Heart left ventricle (tissue), 16 donors: ENCODE data around the gene ARAP1. TPM values are rescaled to one million over a fixed set of nuclear protein-coding genes. Genes with fewer than 3 reads are reported as not detected.

Experiments
- ATAC-seq, 4 donors: fragments of 200-7000 bp; cut with Tn5 transposase; one replicate each; pipeline ENCODE4 v1.9.1; 2020 to 2022; ENCODE audit warnings: moderate library complexity in 4 of 4, mild to moderate bottlenecking in 3 of 4, moderate number of reproducible peaks in 1 of 4
- DNase-seq, 5 donors: peaks; one replicate each; pipeline ENCODE4 v3.0.0-alpha.2; 2020
- H3K27ac ChIP-seq, 12 donors: fragments of 200-600 bp; sonication (generic) in 4 of 12; one replicate each; pipeline versions ENCODE4 v1.5.0 to v1.8.0; 2016 to 2022; ENCODE audit warnings: mild to moderate bottlenecking in 2 of 12
- H3K27me3 ChIP-seq, 9 donors: fragments of 200-600 bp; sonication (generic) in 2 of 9; one replicate each; pipeline versions ENCODE4 v1.5.1 to v1.8.0; 2016 to 2022; ENCODE audit warnings: mild to moderate bottlenecking in 3 of 9
- H3K36me3 ChIP-seq, 9 donors: fragments of 200-600 bp; sonication (generic) in 2 of 9; one replicate each; pipeline versions ENCODE4 v1.5.0 to v1.8.0; 2018 to 2022; ENCODE audit warnings: mild to moderate bottlenecking in 2 of 9
- H3K4me1 ChIP-seq, 12 donors: fragments of 200-600 bp; sonication (generic) in 4 of 12; one replicate each; pipeline versions ENCODE4 v1.5.0 to v1.8.0; 2016 to 2022; ENCODE audit warnings: mild to moderate bottlenecking in 3 of 12
- H3K4me3 ChIP-seq, 12 donors: fragments of 200-600 bp; sonication (generic) in 4 of 12; one replicate each; pipeline versions ENCODE4 v1.5.0 to v1.8.0; 2017 to 2022; ENCODE audit warnings: mild to moderate bottlenecking in 9 of 12, moderate library complexity in 4 of 12
- H3K9me3 ChIP-seq, 12 donors: fragments of 200-600 bp; sonication (generic) in 4 of 12; one replicate each; pipeline versions ENCODE4 v1.5.0 to v1.8.0; 2016 to 2022; ENCODE audit warnings: mild to moderate bottlenecking in 1 of 12
- CTCF ChIP-seq, 12 donors: fragments of 200-600 bp; sonication (generic) in 4 of 12; IDR thresholded peaks; one replicate each; pipeline versions ENCODE4 v1.5.0 to v1.8.0; 2018 to 2022; ENCODE audit warnings: antibody characterized with exemption in 12 of 12, mild to moderate bottlenecking in 5 of 12
- POLR2A ChIP-seq, 2 donors: fragments of 450-650 bp; IDR thresholded peaks; one replicate each; pipeline ENCODE4 v1.6.1; 2017; ENCODE audit warnings: antibody characterized with exemption in 2 of 2, mild to moderate bottlenecking in 2 of 2, moderate library complexity in 2 of 2
- whole genome bisulfite sequencing, 4 donors: extraction: QIAGEN DNeasy Blood & Tissue Kit in 2 of 4; methylation state at CpG; one replicate each; pipeline versions ENCODE4 v1.1.5 to v1.1.7; 2013 to 2018; 5-methylcytosine and 5-hydroxymethylcytosine counted together
- intact Hi-C, 10 donors: fragments of 100-400 bp; cut with DNase I; formaldehyde crosslinking; loops; one replicate each; pipeline versions ENCODE4 v1.11.1 to v1.14.2; 2022
- polyA plus RNA-seq, 2 donors: library from polyadenylated mRNA; stranded (reverse); fragments of 200-250 nt; gene quantifications; one replicate each; pipeline ENCODE4 v1.2.3, GENCODE V29; 2013
- total RNA-seq, 9 donors: library from RNA; depleted of rRNA in 2 of 9; stranded (reverse); fragments of >200 nt in 2 of 9; fragmentation: NEBNext Ultra II Directional in 3 of 9; extraction: Animal tissue kit (Norgen Biotek cat#: 25700) in 3 of 9; gene quantifications; one replicate each; pipeline versions ENCODE4 v1.1.0 to v1.2.4, GENCODE V29; 2016 to 2023
- donor health status: ischemic (EF 13 %, LVEDD 7.1; RV severe dilation, severe dysfunction).
- donor health status: healthy with polysubstance abuse.
- donor health status: DM: no; HTN: yes; CAD: no.
- donor health status: DM: no; HTN: no; CAD: no.
- donor health status: ischemic (EF 25% LVEDD 6.9; RV normal size, moderate dysfunction).
- donor health status: ischemic (EF 25% LVEDD 5.7; RV mildly dilated, moderate dysfunction).
- donor health status: healthy.
- donor health status: DM: yes; HTN: yes; CAD: no.
- donor health status: ischemic (EF 35%, LVEDD 5.7; RV mildly dilated, moderate dysfunction).
- donor health status: nonischemic (EF 11% LVEDD 7.7; RV severe dilation, severe dysfunction).
- donor health status: DM: yes; HTN: yes; CAD: no.
- donor health status: PGD.
- donor health status: ischemic (EF 29% LVEDD 5.4; RV normal size, mild dysfunction).
- donor health status: nonischemic (EF 23%, LVEDD 6.1; RV moderate dilation, normal function).

The ARAP1 gene
- total and polyA plus RNA-seq, 11 donors, result 35.4 to 116 (median 43.6) TPM

- ATAC-seq (no peak), DNase-seq (no peak)
- no peak overlapping the region for H3K27ac ChIP-seq
- no peaks in the 10 kb centered on the region for H3K9me3 ChIP-seq
- no peak overlapping the region for H3K4me3 ChIP-seq
- no peaks in the 10 kb centered on the region for H3K4me1 ChIP-seq
- no peaks in the 10 kb centered on the region for H3K36me3 ChIP-seq
- TF ChIP-seq CTCF (IDR thresholded peaks at IDR 0.05) (no peak), POLR2A (IDR thresholded peaks at IDR 0.05) (no peak)
- no peaks in the 10 kb centered on the region for H3K27me3 ChIP-seq
- intact Hi-C loops, result no loop called here
These were observed 100.1 kb downstream of the ARAP1 start for GRCh38 chr11:72652133-72652532.

GRCh38 chr11:72649215-72649976 is 102.8 kb downstream of the ARAP1 start:
- Histone ChIP-seq H3K4me1 (no peaks in the 10 kb centered on the region), H3K27ac (no peak overlapping the region), H3K9me3 (no peaks in the 10 kb centered on the region), H3K27me3 (no peaks in the 10 kb centered on the region), H3K4me3 (no peak overlapping the region), H3K36me3 (no peaks in the 10 kb centered on the region)
- ATAC-seq (no peak), DNase-seq (no peak)
- TF ChIP-seq POLR2A (IDR thresholded peaks at IDR 0.05) (no peak), CTCF (IDR thresholded peaks at IDR 0.05) (no peak)
- intact Hi-C loops, result loop anchor here in 3 of 10 donors (5.0 to 10.0 kb wide), 3 partner anchors 62 to 175 kb away; no protein-coding TSS in a partner anchor
- 74 to 93% (median 79%) methylated on average over 4 to 5 of the region's 5 CpGs for WGBS, 4 donors

DNA sequence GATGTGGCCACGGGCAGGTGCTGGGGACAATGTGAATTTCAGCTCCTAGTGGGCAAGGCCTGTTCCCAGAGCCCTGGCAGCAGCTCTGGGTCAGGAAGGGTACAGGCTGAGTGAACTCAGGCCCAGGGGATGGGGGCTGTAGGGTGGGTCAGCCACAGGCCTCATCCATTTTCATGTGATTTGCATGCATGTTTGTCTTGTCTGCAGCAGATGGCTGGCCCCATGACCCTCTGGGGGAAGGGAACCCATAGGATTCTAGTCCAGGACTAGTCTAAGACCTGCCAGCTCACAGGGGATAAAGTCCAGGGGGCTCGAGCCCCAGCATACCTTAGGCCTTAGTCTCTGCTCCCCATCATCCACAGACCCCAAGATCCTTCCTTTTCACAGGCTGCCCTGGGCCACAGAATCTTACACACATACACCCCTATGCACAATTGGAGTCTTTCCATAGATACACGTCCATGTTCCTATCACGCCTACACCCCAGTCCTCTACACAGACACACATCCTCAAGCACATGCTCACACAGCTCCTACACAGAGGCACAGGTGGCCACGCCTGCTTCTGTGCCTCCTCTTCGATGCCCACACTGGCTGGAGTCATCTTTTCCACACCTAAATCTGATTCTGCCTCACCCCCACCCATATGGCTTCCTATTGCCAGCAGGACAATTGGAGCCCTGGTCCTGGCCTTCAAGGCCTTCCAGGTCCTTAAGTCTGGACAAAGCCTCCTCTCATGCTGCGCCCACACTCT is 103.6 kb downstream of the ARAP1 start:
- ATAC-seq (no peak), DNase-seq (no peak)
- Histone ChIP-seq H3K9me3 (no peaks in the 10 kb centered on the region), H3K4me3 (no peak overlapping the region), H3K27ac (no peak overlapping the region), H3K4me1 (peaks cover 0 to 2% (median 0%) of the 10 kb centered on the region in 12 donors), H3K36me3 (no peaks in the 10 kb centered on the region), H3K27me3 (no peaks in the 10 kb centered on the region)
- TF ChIP-seq CTCF (IDR thresholded peaks at IDR 0.05) (no peak), POLR2A (IDR thresholded peaks at IDR 0.05) (no peak)
- WGBS, 4 donors, result 83 to 91% (median 88%) methylated on average over 7 of the region's 7 CpGs
- intact Hi-C loops, result loop anchor here in 3 of 10 donors (5.0 to 10.0 kb wide), 3 partner anchors 61 to 174 kb away; no protein-coding TSS in a partner anchor

DNA sequence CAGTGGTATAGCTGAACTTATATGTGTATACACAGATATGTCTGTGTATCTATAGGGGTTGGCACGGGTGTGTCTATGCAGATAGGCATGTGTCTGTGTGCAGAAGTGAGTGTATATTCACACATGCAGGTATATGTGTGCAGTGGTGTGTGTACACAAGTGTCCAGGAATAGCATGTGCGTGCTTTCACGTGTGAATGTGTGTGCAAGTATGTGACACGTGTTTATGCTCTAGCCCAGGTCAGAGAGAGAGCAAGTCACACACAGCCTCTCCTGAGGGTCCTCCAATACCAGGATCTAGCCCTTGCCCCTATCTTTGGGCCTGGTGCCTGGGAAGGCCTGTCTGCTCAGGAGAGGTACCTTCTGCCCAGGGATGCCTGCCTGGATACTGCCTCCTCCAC is 104.3 kb downstream of the ARAP1 start:
- intact Hi-C loops, result loop anchor here in 3 of 10 donors (5.0 to 10.0 kb wide), 3 partner anchors 61 to 173 kb away; no protein-coding TSS in a partner anchor
- Histone ChIP-seq H3K4me3 (no peak overlapping the region), H3K4me1 (peaks cover 0 to 9% (median under 1%) of the 10 kb centered on the region in 12 donors), H3K9me3 (no peaks in the 10 kb centered on the region), H3K27me3 (no peaks in the 10 kb centered on the region), H3K27ac (no peak overlapping the region), H3K36me3 (no peaks in the 10 kb centered on the region)
- WGBS, 4 donors, result 88 to 94% (median 90%) methylated on average over 4 of the region's 4 CpGs
- TF ChIP-seq CTCF (IDR thresholded peaks at IDR 0.05), result no peak
- no peak for TF ChIP-seq POLR2A (IDR thresholded peaks at IDR 0.05)
- no peak for DNase-seq
- ATAC-seq, result no peak
